ENCODE measurements around the gene NMNAT2. TPM values are rescaled to one million over a fixed set of nuclear protein-coding genes. Genes with fewer than 3 reads are reported as not detected.

The NMNAT2 gene
- total and polyA plus RNA-seq, 2 experiments from 2014 or later = 3.6 to 10.0 TPM

GRCh38 chr1:183301239-183301638 lies 116.9 kb downstream of the NMNAT2 start:
- Mint-ChIP-seq H3K27ac (no peak overlapping the region), H3K4me1 (peaks cover 38% of the 10 kb centered on the region), H3K9me3 (peaks cover 4% of the 10 kb centered on the region; the same call in 1 of the 3 replicates), H3K27me3 (ENCODE audit: insufficient read depth, low read depth, poor library complexity) (peaks cover 3% of the 10 kb centered on the region), H3K36me3 (ENCODE audit: low read depth) (no peaks in the 10 kb centered on the region), H3K4me3 (no peak overlapping the region)
- Histone ChIP-seq H3K27me3 (ENCODE audit: insufficient read depth) (no peaks in the 10 kb centered on the region), H3K27ac (ENCODE audit: low read depth) (no peak overlapping the region), H3F3A (replicated peaks; ENCODE audit: low read depth) (no peaks in the 10 kb centered on the region), H3K36me3 (ENCODE audit: insufficient read depth) (no peaks in the 10 kb centered on the region), H3K9me2 (ENCODE audit: insufficient read depth) (peaks cover 4% of the 10 kb centered on the region; the same call in 1 of the 2 replicates), H4K20me1 (replicated peaks; ENCODE audit: insufficient read depth) (no peaks in the 10 kb centered on the region), H3K4me1 (ENCODE audit: insufficient read depth) (peaks cover 33% of the 10 kb centered on the region), H2AFZ (no peak overlapping the region), H3K4me3 (no peak overlapping the region), H3K4me2 (no peak overlapping the region), H3K79me2 (replicated peaks; ENCODE audit: insufficient read depth) (no peaks in the 10 kb centered on the region)
- ATAC-seq (no peak), DNase-seq (ENCODE audit: low spot score) (no peak)
- TF ChIP-seq, protein P1, sequence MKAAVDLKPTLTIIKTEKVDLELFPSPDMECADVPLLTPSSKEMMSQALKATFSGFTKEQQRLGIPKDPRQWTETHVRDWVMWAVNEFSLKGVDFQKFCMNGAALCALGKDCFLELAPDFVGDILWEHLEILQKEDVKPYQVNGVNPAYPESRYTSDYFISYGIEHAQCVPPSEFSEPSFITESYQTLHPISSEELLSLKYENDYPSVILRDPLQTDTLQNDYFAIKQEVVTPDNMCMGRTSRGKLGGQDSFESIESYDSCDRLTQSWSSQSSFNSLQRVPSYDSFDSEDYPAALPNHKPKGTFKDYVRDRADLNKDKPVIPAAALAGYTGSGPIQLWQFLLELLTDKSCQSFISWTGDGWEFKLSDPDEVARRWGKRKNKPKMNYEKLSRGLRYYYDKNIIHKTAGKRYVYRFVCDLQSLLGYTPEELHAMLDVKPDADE (IDR thresholded peaks at IDR 0.05) = no peak
- TF ChIP-seq REST (IDR thresholded peaks at IDR 0.05; ENCODE audit: unreplicated experiment) (no peak), EZH2 (IDR thresholded peaks at IDR 0.05; ENCODE audit: low read depth, unreplicated experiment) (no peak), JUNB (IDR thresholded peaks at IDR 0.05; ENCODE audit: unreplicated experiment) (no peak), NANOG (IDR thresholded peaks at IDR 0.05; ENCODE audit: borderline replicate concordance) (no peak), STAT1 (IDR thresholded peaks at IDR 0.05; ENCODE audit: unreplicated experiment) (no peak), ZNF114 (CRISPR knock-in tag; IDR thresholded peaks at IDR 0.05) (no peak), POLR2AphosphoS5 (IDR thresholded peaks at IDR 0.05; ENCODE audit: low read depth) (no peak), ZNF331 (CRISPR knock-in tag; IDR thresholded peaks at IDR 0.05; ENCODE audit: low read depth) (no peak), ZNF462 (CRISPR knock-in tag; IDR thresholded peaks at IDR 0.05) (no peak), CREB1 (CRISPR knock-in tag; IDR thresholded peaks at IDR 0.05; ENCODE audit: low read depth) (no peak), EZH2phosphoT487 (IDR thresholded peaks at IDR 0.05; ENCODE audit: unreplicated experiment) (no peak)
- TF ChIP-seq, protein P2, sequence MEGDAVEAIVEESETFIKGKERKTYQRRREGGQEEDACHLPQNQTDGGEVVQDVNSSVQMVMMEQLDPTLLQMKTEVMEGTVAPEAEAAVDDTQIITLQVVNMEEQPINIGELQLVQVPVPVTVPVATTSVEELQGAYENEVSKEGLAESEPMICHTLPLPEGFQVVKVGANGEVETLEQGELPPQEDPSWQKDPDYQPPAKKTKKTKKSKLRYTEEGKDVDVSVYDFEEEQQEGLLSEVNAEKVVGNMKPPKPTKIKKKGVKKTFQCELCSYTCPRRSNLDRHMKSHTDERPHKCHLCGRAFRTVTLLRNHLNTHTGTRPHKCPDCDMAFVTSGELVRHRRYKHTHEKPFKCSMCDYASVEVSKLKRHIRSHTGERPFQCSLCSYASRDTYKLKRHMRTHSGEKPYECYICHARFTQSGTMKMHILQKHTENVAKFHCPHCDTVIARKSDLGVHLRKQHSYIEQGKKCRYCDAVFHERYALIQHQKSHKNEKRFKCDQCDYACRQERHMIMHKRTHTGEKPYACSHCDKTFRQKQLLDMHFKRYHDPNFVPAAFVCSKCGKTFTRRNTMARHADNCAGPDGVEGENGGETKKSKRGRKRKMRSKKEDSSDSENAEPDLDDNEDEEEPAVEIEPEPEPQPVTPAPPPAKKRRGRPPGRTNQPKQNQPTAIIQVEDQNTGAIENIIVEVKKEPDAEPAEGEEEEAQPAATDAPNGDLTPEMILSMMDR (conservative IDR thresholded peaks at IDR 0.05; ENCODE audit: low read depth in 2 of 2) = no peak
